OCI-LY7 (cell line): ENCODE data around the gene MED10. TPM values are rescaled to one million over a fixed set of nuclear protein-coding genes. Genes with fewer than 3 reads are reported as not detected.

ENCODE experiments used
- BruUV-seq: library from RNA; stranded (reverse); fragments of 400-500 nt; replicated peaks from 2 replicates; lab custom pipeline; 2021; lab: Mats Ljungman, UMichigan
- CTCF ChIA-PET: fragments of 300-600 bp; sonication (Branson Sonifier 250); formaldehyde crosslinking; loops from one replicate; lab custom pipeline; 2022; ENCODE audit warnings: antibody characterized with exemption; ENCODE audit not compliant: unreplicated experiment; lab: Charles Lee
- POLR2A ChIA-PET: fragments of 300-600 bp; sonication (Branson Sonifier 250); formaldehyde crosslinking; loops from one replicate; lab custom pipeline; 2022; ENCODE audit warnings: antibody characterized with exemption; lab: Charles Lee
- DNase-seq: peaks from one replicate; pipeline ENCODE4 v3.0.0-alpha.2; 2015; ENCODE audit warnings: low spot score
- H2AFZ ChIP-seq: fragments of 200-600 bp; sonication (generic), shearing (Covaris generic); 2 replicates; pipeline ENCODE4 v1.6.1; 2014; ENCODE audit warnings: mild to moderate bottlenecking, antibody characterized with exemption, low read length, moderate library complexity
- H3K27ac ChIP-seq: fragments of 200-600 bp; sonication (generic); 2 replicates; pipeline ENCODE4 v1.5.1; 2014; ENCODE audit warnings: mixed run types, low read depth, mild to moderate bottlenecking, moderate library complexity, low read length, inconsistent platforms; ENCODE audit not compliant: poor library complexity, severe bottlenecking
- H3K36me3 ChIP-seq: fragments of 200-600 bp; sonication (generic); 2 replicates; pipeline ENCODE4 v1.6.1; 2014; ENCODE audit warnings: mild to moderate bottlenecking, antibody characterized with exemption, low read length, moderate library complexity, mixed read lengths; ENCODE audit not compliant: insufficient read depth
- H3K4me1 ChIP-seq: fragments of 200-600 bp; sonication (generic); 2 replicates; pipeline ENCODE4 v1.5.1; 2014; ENCODE audit warnings: mild to moderate bottlenecking, low read length; ENCODE audit not compliant: insufficient read depth, poor library complexity, severe bottlenecking
- H3K4me2 ChIP-seq: fragments of 200-600 bp; sonication (generic); 2 replicates; pipeline ENCODE4 v1.6.1; 2014; ENCODE audit warnings: mild to moderate bottlenecking, low read length
- H3K4me3 ChIP-seq: fragments of 200-600 bp; sonication (generic); 2 replicates; pipeline ENCODE4 v1.5.1; 2014; ENCODE audit warnings: mild to moderate bottlenecking, low read depth, low read length; ENCODE audit not compliant: poor library complexity, severe bottlenecking
- H3K79me2 ChIP-seq: fragments of 200-600 bp; sonication (generic); 2 replicates; pipeline ENCODE4 v1.6.1; 2016; ENCODE audit warnings: low read depth, mild to moderate bottlenecking, low read length, moderate library complexity, mixed read lengths; ENCODE audit not compliant: insufficient read depth
- H3K9me2 ChIP-seq: fragments of 200-600 bp; sonication (generic); 2 replicates; pipeline ENCODE4 v1.6.1; 2016; ENCODE audit warnings: mild to moderate bottlenecking, low read length, mixed read lengths; ENCODE audit not compliant: insufficient read depth
- H3K9me3 ChIP-seq: fragments of 200-600 bp; sonication (generic); 2 replicates; pipeline ENCODE4 v1.6.1; 2014; ENCODE audit warnings: mild to moderate bottlenecking, mixed run types, low read length, mixed read lengths
- H4K20me1 ChIP-seq: fragments of 200-600 bp; sonication (generic); 2 replicates; pipeline ENCODE4 v1.6.1; 2014; ENCODE audit warnings: mild to moderate bottlenecking, antibody characterized with exemption, low read length, moderate library complexity, mixed read lengths; ENCODE audit not compliant: insufficient read depth
- EZH2phosphoT487 ChIP-seq: fragments of 200-600 bp; sonication (generic); IDR thresholded peaks from 2 replicates; pipeline ENCODE4 v1.6.1; 2018; ENCODE audit warnings: low read depth, borderline replicate concordance, mild to moderate bottlenecking, mixed run types, antibody characterized with exemption, low read length, moderate library complexity, mixed read lengths
- intact Hi-C: fragments of 100-400 bp; cut with micrococcal nuclease; formaldehyde crosslinking; loops from one replicate; pipeline ENCODE4 v1.10.0; 2022; ENCODE audit not compliant: unreplicated experiment
- total RNA-seq, 2 experiments: library from RNA; depleted of rRNA in 1 of 2; stranded (reverse); fragments of >200 nt in 1 of 2; shearing (Covaris generic) in 1 of 2; gene quantifications; 2 replicates each; pipeline ENCODE4 v1.2.3, GENCODE V29; 2014 to 2022
- TF ChIP-seq, protein P1 (sequence below): fragments of 200-600 bp; sonication (generic); conservative IDR thresholded peaks from 2 replicates; pipeline ENCODE4 v1.5.1; 2014; ENCODE audit warnings: mild to moderate bottlenecking, antibody characterized with exemption, low read length, moderate library complexity, mixed read lengths

The MED10 gene
- total RNA-seq, 2 experiments from 2014 or later: 16.2 to 47.3 TPM

DNA sequence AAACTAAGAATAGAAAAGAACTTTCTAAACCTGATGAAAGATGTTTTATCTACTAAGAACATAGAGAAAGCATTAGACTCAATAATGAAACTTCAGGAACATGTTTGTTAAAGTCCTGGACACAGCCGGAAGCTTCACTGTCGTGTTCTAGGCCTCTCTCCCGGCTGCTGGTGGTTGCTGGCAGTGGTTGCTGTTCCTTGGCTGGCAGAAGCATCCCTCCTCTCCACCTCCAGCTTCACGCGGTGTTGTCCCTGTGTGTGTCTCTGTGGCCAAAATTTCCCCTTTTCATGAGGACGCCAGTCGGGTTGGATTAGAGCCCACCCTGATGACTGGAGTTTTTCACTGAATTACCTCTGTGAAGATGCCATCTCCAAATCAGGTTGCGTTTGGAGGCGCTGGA lies 6.5 kb upstream of the MED10 start:
- Histone ChIP-seq H4K20me1 (no peaks in the 10 kb centered on the region), H3K9me2 (no peaks in the 10 kb centered on the region), H3K27ac (no peak overlapping the region), H2AFZ (no peak overlapping the region), H3K4me2 (no peak overlapping the region), H3K79me2 (no peaks in the 10 kb centered on the region), H3K4me3 (no peak overlapping the region), H3K9me3 (no peaks in the 10 kb centered on the region), H3K36me3 (no peaks in the 10 kb centered on the region), H3K4me1 (no peaks in the 10 kb centered on the region)
- no peak for DNase-seq
- no peak for TF ChIP-seq EZH2phosphoT487
- TF ChIP-seq, protein P1, sequence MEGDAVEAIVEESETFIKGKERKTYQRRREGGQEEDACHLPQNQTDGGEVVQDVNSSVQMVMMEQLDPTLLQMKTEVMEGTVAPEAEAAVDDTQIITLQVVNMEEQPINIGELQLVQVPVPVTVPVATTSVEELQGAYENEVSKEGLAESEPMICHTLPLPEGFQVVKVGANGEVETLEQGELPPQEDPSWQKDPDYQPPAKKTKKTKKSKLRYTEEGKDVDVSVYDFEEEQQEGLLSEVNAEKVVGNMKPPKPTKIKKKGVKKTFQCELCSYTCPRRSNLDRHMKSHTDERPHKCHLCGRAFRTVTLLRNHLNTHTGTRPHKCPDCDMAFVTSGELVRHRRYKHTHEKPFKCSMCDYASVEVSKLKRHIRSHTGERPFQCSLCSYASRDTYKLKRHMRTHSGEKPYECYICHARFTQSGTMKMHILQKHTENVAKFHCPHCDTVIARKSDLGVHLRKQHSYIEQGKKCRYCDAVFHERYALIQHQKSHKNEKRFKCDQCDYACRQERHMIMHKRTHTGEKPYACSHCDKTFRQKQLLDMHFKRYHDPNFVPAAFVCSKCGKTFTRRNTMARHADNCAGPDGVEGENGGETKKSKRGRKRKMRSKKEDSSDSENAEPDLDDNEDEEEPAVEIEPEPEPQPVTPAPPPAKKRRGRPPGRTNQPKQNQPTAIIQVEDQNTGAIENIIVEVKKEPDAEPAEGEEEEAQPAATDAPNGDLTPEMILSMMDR: no peak
- no TSS peak for BruUV-seq
- ChIA-PET POLR2A (no interaction called here), CTCF (no interaction called here)
- intact Hi-C loops: no loop called here

DNA sequence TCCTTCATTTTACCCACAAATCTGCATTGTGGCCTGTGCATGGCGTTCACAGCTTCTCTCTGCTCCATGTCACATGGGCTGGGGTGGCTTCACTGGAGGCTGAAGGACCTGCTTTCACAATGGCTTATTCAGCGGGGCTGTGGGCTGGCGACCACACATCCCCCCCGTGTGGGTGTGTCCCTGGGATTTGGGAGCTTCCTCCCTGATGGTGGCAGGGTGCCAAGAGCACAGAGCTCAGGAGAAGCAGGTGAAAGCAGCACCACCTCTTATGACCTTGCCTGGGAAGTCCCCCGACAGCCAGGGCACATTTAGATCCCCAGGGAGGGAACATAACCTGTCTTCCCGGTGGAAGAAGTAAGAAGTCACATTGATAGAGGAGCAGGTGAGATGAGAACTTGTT lies 5.0 kb upstream of the MED10 start:
- no peak overlapping the region for H2AFZ ChIP-seq

DNA sequence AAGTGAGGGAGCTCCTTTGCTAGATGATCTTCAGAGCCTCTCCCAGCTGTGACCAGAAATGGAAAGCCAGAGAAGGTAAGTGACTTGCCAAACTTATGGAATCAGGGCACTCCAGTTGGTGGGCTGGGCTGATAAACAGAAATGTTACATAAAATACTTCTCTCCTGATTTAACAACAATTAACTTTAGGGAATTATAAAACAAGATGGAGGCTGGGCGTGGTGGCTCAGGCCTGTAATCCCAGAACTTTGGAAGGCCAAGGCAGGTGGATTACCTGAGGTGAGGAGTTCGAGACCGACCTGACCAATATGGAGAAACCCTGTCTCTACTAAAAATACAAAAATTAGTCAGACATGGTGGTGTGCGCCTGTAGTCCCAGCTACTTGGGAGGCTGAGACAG lies 899 bp upstream of the MED10 start:
- Histone ChIP-seq H3K27ac (peak overlapping the region; percentile 32), H3K9me2 (no peaks in the 10 kb centered on the region), H3K9me3 (no peaks in the 10 kb centered on the region), H3K4me2 (peak overlapping the region; percentile 87), H3K4me1 (peaks cover 18% of the 10 kb centered on the region), H4K20me1 (peaks cover 13% of the 10 kb centered on the region), H3K4me3 (peak overlapping the region; percentile 88), H3K36me3 (peaks cover 29% of the 10 kb centered on the region), H3K79me2 (peaks cover 27% of the 10 kb centered on the region), H2AFZ (peak overlapping the region; percentile 98)
- DNase-seq: no peak
- ChIA-PET CTCF (no interaction called here), POLR2A (interaction anchor here (0.7 to 1.8 kb wide), 6 partner anchors 11 to 243 kb away, joined by 3 to 8 read pairs (median 4); no protein-coding TSS in a partner anchor)
- intact Hi-C loops: loop anchor here (2.0 to 5.0 kb wide), 3 partner anchors 192 to 956 kb away; partner anchors contain the start of gene ICE1
- TF ChIP-seq, protein P1: no peak
- no peak for TF ChIP-seq EZH2phosphoT487
- no TSS peak for BruUV-seq

More for the DNA sequence above, 5.0 kb upstream of the MED10 start:
- no TSS peak for BruUV-seq
- H3K79me2 ChIP-seq: peaks cover under 1% of the 10 kb centered on the region; the same call in 1 of the 2 replicates
- H3K27ac ChIP-seq: no peak overlapping the region
- H3K4me1 ChIP-seq: peaks cover 6% of the 10 kb centered on the region
- H3K9me2 ChIP-seq: no peaks in the 10 kb centered on the region
- H3K4me2 ChIP-seq: no peak overlapping the region
- H3K36me3 ChIP-seq: no peaks in the 10 kb centered on the region
- DNase-seq: no peak
- no peak overlapping the region for H3K4me3 ChIP-seq
- no peak for TF ChIP-seq EZH2phosphoT487
- TF ChIP-seq, protein P1: no peak
- POLR2A ChIA-PET: interaction anchor here (0.7 kb wide), 1 partner anchor 900 kb away, joined by 3 read pairs; no protein-coding TSS in a partner anchor
- intact Hi-C loops: no loop called here
- H4K20me1 ChIP-seq: no peaks in the 10 kb centered on the region
- CTCF ChIA-PET: no interaction called here
- H3K9me3 ChIP-seq: no peaks in the 10 kb centered on the region
